Upper lobe of right lung (tissue), 1 donor: ENCODE results near the gene RANBP1. TPM values are rescaled to one million over a fixed set of nuclear protein-coding genes. Genes with fewer than 3 reads are reported as not detected.

Experiments
- ATAC-seq: fragments of 200-7000 bp; cut with Tn5 transposase; one replicate; pipeline ENCODE4 v1.9.1; 2020; ENCODE audit warnings: mild to moderate bottlenecking, moderate library complexity
- DNase-seq: peaks from one replicate; pipeline ENCODE4 v3.0.0-alpha.2; 2020
- H3K27ac ChIP-seq: fragments of 200-600 bp; one replicate; pipeline ENCODE4 v1.8.0; 2022
- H3K27me3 ChIP-seq: fragments of 200-600 bp; one replicate; pipeline ENCODE4 v1.8.0; 2022; ENCODE audit warnings: mild to moderate bottlenecking
- H3K36me3 ChIP-seq: fragments of 200-600 bp; one replicate; pipeline ENCODE4 v1.8.0; 2022
- H3K4me1 ChIP-seq: fragments of 200-600 bp; one replicate; pipeline ENCODE4 v1.8.0; 2022
- H3K4me3 ChIP-seq: fragments of 200-600 bp; one replicate; pipeline ENCODE4 v1.8.0; 2022; ENCODE audit warnings: mild to moderate bottlenecking
- H3K9me3 ChIP-seq: fragments of 200-600 bp; one replicate; pipeline ENCODE4 v1.8.0; 2022
- intact Hi-C: fragments of 100-400 bp; cut with DNase I; formaldehyde crosslinking; loops from one replicate; pipeline ENCODE4 v1.11.0; 2022
- total RNA-seq: library from RNA; stranded (reverse); fragmentation: NEBNext Ultra II Directional; extraction: Animal tissue kit (Norgen Biotek cat#: 25700); gene quantifications from one replicate; pipeline ENCODE4 v1.2.1, GENCODE V29; 2021
- TF ChIP-seq, protein P1 (sequence below): fragments of 200-600 bp; IDR thresholded peaks from one replicate; pipeline ENCODE4 v1.8.0; 2022; ENCODE audit warnings: antibody characterized with exemption
- donor health status: DM: no; HTN: yes; CAD: no; lungs with severe emphysema.

The RANBP1 gene
- total RNA-seq, 1 donor from 2014 or later = 53.0 TPM

DNA sequence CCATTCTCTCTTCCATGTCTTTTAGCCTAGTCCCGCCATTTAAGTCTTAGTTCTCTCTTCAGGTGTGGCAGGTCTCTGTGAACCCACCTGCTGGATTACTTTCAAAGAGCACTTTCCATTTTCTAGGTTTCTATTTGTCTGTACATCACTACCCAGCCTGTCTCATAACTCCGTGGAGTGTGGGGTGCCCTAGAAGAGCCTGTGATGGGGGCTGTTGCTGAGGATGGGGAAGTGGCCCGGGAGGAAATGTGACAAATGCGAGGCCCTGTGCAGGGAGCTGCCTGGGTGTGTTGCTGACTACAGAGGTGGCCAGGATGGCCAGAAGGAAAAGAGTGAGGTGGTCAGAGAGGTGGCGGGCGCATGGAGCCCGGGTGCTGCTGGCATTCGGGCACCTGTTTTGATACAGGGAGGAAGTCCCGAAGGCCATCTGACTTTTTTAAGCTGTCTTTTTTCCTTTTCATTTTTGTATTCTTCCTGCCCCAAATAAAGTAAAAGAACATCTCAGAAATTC is 25.1 kb upstream of the RANBP1 start:
- H3K4me1 ChIP-seq = no peaks in the 10 kb centered on the region
- TF ChIP-seq, protein P1, sequence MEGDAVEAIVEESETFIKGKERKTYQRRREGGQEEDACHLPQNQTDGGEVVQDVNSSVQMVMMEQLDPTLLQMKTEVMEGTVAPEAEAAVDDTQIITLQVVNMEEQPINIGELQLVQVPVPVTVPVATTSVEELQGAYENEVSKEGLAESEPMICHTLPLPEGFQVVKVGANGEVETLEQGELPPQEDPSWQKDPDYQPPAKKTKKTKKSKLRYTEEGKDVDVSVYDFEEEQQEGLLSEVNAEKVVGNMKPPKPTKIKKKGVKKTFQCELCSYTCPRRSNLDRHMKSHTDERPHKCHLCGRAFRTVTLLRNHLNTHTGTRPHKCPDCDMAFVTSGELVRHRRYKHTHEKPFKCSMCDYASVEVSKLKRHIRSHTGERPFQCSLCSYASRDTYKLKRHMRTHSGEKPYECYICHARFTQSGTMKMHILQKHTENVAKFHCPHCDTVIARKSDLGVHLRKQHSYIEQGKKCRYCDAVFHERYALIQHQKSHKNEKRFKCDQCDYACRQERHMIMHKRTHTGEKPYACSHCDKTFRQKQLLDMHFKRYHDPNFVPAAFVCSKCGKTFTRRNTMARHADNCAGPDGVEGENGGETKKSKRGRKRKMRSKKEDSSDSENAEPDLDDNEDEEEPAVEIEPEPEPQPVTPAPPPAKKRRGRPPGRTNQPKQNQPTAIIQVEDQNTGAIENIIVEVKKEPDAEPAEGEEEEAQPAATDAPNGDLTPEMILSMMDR = no peak
- no peaks in the 10 kb centered on the region for H3K9me3 ChIP-seq
- H3K27me3 ChIP-seq = no peaks in the 10 kb centered on the region
- H3K27ac ChIP-seq = no peak overlapping the region
- peaks cover 100% of the 10 kb centered on the region for H3K36me3 ChIP-seq
- DNase-seq (no peak), ATAC-seq (no peak)
- H3K4me3 ChIP-seq = no peak overlapping the region
- intact Hi-C loops = no loop called here

DNA sequence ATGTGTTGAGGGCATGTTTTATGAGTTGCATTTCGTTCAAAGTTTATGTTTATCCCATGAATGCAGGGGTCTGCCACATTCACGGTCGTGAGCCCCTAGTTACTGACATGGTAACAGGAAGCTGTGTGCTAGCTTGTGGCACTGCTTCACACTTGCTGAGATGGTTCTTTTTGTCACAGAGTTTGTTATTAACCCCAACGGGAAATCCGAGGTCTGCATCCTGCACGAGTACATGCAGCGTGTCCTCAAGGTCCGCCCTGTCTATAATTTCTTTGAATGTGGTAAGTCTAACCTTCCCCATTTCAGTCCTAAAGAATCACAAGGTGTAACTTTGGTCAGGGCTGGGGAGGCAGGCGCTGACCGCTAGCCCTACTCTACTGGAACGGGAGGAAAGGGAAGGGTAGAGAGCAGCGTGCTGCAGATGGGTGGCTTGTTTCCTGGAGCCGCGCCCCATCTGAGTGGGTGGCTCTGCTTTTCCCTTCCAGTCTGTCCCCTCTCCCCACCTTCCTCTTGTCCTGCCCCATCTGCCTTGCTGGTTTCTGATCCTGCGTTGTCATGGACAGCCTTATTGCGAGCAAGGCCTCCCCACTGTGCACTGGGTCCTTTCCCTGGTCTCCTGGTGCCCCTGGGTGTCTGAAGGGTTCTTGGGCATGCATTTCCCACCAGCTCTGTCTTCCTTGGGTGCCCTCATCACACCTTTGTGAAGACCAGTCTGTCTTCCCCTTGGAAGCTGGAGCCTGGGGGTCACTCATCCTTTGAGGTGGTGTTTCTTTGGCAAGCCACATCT is 24.0 kb upstream of the RANBP1 start:
- Histone ChIP-seq H3K27me3 (no peaks in the 10 kb centered on the region), H3K36me3 (peaks cover 100% of the 10 kb centered on the region), H3K27ac (no peak overlapping the region), H3K4me3 (no peak overlapping the region), H3K4me1 (no peaks in the 10 kb centered on the region), H3K9me3 (no peaks in the 10 kb centered on the region)
- intact Hi-C loops = no loop called here
- DNase-seq (no peak), ATAC-seq (no peak)
- TF ChIP-seq, protein P1 = no peak

DNA sequence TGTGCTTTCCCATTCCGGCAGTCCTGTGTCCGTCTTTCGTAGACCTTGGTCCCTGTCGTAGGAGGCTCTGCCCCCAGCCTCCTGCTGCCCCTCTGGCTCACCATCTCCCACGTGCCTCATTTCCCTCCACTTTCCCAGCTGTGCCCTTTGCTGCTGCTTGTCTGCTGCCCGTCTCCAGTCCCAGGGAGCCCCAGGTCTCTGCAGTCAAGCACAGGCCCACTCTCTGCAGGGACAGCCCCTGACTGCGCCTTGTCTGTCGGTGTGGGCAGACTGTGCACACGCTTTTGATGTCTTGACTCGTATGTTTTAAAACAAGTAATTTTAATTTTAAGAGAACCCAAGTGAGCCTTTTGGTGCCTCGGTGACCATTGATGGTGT is 23.4 kb upstream of the RANBP1 start:
- ATAC-seq (no peak), DNase-seq (no peak)
- Histone ChIP-seq H3K36me3 (peaks cover 100% of the 10 kb centered on the region), H3K9me3 (no peaks in the 10 kb centered on the region), H3K27me3 (no peaks in the 10 kb centered on the region), H3K4me3 (no peak overlapping the region), H3K27ac (no peak overlapping the region), H3K4me1 (no peaks in the 10 kb centered on the region)
- TF ChIP-seq, protein P1 = no peak
- intact Hi-C loops = no loop called here

DNA sequence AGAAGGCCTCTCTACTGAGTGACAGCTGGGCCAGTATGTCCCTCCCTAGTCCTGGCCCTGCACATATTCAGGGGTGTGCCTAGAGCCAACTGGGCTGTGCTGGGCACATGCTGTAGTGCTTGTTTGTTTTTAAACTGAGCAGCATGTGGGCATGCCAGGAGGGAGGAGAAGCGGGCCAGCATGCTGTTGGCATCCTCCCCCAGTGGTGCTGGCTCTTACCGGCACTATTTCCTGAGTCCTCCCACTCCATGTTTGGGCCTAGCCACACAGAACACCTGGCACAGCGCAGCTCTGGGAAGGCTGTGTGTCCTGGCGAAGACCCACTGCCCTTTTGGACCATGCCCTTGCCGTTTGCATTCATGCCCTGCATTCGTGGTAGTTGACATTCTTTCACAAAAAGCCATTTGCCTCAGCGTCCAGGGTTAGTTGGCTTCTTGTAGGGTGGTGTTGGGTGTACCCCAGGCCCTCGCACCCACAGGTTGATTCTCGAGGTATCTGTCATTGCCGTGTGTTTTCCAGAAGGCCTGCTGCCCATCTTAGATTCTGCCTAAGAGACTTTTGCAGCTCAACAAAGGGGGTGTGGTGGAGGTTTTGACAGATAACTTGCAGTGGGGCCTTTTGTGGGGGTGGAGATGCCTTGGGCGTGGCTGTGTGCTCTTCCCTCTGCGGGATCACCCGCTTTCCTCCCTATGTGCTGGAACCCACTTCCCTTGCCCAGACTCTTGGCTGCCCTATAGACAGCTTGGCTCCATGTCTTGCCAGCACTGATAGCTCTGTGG is 22.3 kb upstream of the RANBP1 start:
- peak; percentile 28 for DNase-seq
- intact Hi-C loops = no loop called here
- H3K4me3 ChIP-seq = no peak overlapping the region
- TF ChIP-seq, protein P1 = no peak
- H3K27ac ChIP-seq = no peak overlapping the region
- no peaks in the 10 kb centered on the region for H3K27me3 ChIP-seq
- no peak for ATAC-seq
- no peaks in the 10 kb centered on the region for H3K9me3 ChIP-seq
- H3K4me1 ChIP-seq = no peaks in the 10 kb centered on the region
- peaks cover 99% of the 10 kb centered on the region for H3K36me3 ChIP-seq

DNA sequence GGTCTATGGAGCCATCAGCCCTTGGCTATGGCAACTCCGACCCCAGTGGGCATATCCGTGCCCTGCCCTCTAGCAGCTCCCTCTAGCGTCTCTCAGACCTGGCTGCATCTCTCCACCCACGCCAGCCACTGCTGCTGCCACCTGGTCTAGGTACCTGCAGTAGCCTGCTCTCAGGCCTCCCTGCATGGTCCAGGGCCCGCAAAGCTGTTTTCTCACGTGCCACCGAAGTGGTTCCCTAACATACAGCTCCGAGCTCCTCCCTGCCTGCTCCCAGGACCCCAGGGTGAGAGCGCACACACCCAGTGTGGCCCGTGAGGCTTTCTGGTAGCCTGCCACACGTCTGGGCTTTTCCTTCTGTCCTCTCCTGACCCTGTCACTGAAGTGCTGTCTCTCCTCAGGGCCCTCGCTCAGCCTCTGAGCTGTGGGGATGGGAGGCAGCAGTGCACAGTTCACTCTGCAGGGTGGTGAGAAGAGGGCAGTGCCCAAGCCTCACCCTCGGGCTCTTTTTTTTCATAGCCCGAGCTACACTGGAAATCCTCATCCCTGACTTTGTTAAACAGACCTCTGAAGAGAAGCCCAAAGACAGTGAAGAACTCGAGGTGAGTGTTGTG is 21.6 kb upstream of the RANBP1 start:
- Histone ChIP-seq H3K27ac (no peak overlapping the region), H3K9me3 (no peaks in the 10 kb centered on the region), H3K27me3 (no peaks in the 10 kb centered on the region), H3K4me3 (no peak overlapping the region), H3K4me1 (no peaks in the 10 kb centered on the region), H3K36me3 (peaks cover 99% of the 10 kb centered on the region)
- DNase-seq = peak; percentile 46
- intact Hi-C loops = no loop called here
- ATAC-seq = peak; percentile 13
- TF ChIP-seq, protein P1 = no peak
